GM19468 (cell line): ENCODE data around the gene FUS.
"Not testable (repeated sequence)": the region's sequence is repeated elsewhere in the genome, so short reads cannot be mapped to it uniquely, and the experiment has no call there.

Experiments
- ATAC-seq: cut with Tn5 transposase; IDR thresholded peaks from one replicate; pipeline ENCODE4 v1.9.1; 2021; ENCODE audit warnings: mild to moderate bottlenecking, moderate library complexity, moderate number of reproducible peaks; ENCODE audit not compliant: unreplicated experiment; ENCODE audit errors: extremely low read depth

FUS gene

DNA sequence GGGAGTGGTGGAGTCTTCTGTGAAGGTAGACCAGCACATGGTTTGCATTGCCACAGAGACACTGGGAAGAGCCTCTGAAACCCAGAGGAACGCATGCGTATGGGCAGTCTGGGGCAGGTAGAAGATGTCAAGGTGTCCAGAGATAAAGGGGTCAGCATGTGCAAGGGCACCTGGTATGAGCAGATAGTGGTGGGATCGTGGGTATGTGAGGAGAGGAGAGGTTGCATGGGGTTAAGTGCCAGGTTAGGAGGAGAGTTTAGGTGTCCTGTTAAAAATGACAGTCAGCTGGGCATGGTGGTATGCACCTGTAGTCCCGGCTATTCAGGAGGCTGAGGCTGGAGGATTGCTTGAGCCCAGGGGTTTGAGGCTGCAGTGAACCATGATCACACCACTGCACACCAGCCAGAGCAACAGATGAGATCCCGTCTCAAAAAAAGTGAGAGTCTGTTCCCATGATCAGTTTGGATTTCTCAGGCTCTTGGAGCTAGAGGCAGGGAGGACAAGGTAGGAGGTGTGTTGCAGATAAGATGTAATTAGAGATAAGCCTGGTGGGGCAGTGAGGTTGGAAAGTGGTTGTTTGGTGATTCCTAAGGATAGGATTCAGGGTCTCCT is 19.6 kb downstream of the FUS start:
- no peak for ATAC-seq

DNA sequence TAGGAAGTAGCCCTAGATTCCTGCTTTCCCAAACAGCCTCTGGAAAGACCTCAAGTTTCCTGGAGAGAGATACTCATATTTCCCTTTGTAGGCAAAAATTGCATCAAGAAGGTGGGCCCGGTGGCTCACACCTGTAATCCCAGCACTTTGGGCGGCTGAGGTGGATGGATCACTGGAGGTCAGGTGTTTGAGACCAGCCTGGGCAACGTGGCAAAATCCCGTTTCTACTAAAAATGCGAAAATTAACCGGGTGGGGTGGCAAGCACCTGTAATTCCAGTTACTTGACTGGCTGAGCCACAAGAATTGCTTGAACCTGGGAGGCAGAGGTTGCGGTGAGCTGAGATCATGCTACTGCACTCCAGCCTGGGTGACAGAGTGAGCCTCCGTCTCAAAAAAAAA is 20.2 kb downstream of the FUS start:
- ATAC-seq: not testable (repeated sequence)

- ATAC-seq: no peak
Observed at GRCh38 chr16:31200821-31201568, 21.1 kb downstream of the FUS start.

DNA sequence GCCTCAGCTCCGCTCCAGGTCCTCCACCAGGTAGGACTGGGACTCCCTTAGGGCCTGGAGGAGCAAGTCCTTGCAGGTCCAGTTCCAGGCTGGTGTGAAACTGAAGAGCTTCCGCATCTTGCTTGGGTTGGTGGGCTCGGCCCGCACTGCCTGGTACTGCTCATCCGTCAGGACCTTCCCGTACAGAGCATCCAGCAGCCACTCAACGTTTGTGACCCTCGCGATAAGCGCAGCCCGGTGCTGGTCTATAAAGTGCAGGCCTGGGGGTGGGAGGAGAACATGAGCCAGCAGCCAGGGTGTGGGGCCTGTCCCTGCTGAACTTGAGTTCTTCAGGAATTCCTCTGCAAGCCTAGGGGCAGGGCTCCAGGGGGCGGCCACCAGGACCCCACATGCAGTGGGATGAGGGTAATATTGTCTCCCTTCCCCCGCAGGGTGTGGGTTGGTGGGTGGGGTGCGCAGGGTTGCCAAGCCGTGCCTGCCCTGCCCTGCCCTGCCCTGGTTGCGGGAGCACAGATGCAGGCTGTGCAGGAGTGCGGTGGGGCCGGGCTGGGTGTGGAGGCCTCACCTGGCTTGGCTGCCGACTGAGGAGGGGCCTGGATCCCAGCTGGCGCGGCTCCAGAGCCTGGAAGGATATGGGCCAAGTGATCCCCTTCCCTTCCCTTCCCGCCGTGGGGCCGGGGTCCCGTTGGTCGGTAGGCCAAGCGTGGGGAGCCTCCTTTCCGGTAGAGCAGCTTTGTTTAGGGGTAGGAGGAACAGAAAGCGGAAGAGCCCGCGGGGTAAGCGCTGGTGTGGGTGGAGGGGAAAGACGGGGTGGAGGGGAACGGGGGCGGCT is 21.9 kb downstream of the FUS start:
- no peak for ATAC-seq

- ATAC-seq: no peak
Observed at GRCh38 chr16:31202414-31203375, 22.8 kb downstream of the FUS start, which contains the start of gene PYCARD. Gene PYCARD (minus strand): TSS chr16:31202760. CDS start chr16:31202690, 70 bp downstream.

- no peak for ATAC-seq
Observed at GRCh38 chr16:31204871-31205666, 25.1 kb downstream of the FUS start.

DNA sequence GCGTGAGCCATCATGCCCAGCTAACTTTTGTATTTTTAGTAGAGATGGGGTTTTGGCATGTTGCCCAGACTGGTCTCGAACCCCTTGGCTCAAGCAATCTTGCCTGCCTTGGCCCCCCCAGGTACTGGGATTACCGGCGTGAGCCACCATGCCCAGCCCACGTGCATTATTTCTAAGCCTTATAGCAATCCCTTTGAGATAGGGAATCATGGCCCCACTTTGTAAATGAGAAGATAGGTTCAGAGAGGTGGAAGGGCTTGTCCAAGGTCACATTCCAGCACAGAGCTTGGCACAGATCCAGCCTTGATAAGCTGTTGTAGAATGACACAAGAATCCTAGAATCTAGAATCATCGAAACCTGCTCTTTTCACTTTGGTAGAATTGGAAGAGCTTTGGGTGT is 26.8 kb downstream of the FUS start:
- no peak for ATAC-seq

- ATAC-seq: no peak
Observed at GRCh38 chr16:31213342-31213741, 33.4 kb downstream of the FUS start.

GRCh38 chr16:31213877-31214707 is 34.2 kb downstream of the FUS start, which contains the start of gene TRIM72:
Gene TRIM72 (plus strand): TSS chr16:31214119. CDS start chr16:31214739, 620 bp downstream.
- ATAC-seq: no peak

DNA sequence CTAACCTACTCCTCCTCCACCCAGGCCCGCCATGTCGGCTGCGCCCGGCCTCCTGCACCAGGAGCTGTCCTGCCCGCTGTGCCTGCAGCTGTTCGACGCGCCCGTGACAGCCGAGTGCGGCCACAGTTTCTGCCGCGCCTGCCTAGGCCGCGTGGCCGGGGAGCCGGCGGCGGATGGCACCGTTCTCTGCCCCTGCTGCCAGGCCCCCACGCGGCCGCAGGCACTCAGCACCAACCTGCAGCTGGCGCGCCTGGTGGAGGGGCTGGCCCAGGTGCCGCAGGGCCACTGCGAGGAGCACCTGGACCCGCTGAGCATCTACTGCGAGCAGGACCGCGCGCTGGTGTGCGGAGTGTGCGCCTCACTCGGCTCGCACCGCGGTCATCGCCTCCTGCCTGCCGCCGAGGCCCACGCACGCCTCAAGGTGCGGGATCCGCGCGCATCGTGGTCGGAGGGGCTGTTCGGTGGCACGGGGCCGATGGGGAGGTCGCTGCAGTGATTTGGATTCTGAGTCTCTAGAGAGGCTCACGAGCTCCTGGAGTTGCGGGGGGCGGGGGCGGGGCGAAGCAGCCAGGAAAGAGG is 34.9 kb downstream of the FUS start:
- no peak for ATAC-seq

GRCh38 chr16:31215287-31216162 is 35.6 kb downstream of the FUS start:
- no peak for ATAC-seq

DNA sequence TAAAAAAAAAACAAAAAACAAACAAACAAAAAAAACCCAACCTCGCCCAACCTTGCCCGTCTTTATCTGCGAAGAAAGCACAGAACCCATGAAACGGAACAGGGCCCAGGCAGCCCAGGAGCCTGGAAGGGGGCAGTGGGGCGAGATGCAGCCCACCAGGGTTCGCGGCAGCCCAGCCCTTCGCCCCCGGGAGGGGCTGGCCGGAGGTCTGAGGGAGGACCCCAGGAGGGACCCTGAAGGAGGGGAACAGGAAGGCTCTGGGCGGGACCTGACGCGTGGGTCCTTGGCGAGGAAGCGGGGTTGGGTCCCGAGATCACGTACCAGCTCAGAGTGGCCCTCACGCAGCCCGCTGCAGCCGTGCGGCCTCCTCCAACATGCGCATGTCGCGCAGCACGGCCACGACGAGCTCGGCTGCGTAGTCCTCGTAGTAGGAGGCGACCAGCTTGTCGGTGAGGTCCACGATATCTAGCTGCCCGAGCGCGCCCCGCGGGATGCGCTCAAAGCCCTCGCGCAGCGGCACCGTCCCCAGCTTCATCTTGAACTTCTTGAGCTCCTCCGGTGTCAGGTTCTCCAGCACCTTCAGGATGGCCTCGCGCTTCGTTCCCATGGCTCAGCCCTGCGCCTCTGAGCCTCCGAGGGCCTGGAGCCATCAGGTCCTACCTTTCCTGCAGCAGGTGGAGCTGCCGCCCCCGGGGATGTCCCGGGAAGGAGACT is 36.6 kb downstream of the FUS start, which contains the start of gene PYDC1:
Gene PYDC1, minus strand, starts transcription at position 714 of the 714 bp plus-strand sequence. Its CDS starts 107 bp downstream, at position 607.
- no peak for ATAC-seq

DNA sequence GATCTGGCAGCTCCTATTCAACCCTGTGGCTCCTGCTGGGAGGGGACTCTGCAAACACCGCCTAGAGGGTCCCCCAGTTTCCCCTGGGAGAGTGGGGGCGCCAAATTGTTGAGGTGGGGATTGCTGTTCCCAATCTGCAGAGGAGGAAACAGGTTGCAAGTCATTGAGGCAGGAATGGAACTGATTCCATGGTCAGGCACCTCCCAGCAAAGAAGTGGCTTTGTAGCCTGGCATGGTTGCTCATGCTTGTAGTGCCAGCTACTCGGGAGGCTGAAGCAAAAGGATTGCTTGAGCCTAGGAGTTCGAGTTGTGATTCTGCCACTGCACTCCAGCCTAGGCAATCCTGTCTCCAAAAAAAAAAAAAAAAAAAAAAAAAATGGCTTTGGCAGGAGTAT is 37.2 kb downstream of the FUS start:
- ATAC-seq: no peak

GRCh38 chr16:31219154-31219741 is 39.3 kb downstream of the FUS start:
- no peak for ATAC-seq

GRCh38 chr16:31221357-31222160 is 41.6 kb downstream of the FUS start:
- ATAC-seq: no peak
